Muscle of leg (tissue), 11 donors: ENCODE results near the gene KRTAP5-9. TPM values are rescaled to one million over a fixed set of nuclear protein-coding genes. Genes with fewer than 3 reads are reported as not detected.

ENCODE experiments used
- DNase-seq: peaks from one replicate; pipeline ENCODE4 v3.0.0; 2013
- H3K27ac ChIP-seq: one replicate; pipeline ENCODE4 v1.5.1; 2013; ENCODE audit warnings: mild to moderate bottlenecking, low read length, control low read depth
- H3K27me3 ChIP-seq: one replicate; pipeline ENCODE4 v1.6.1; 2013; ENCODE audit warnings: low read length; ENCODE audit not compliant: control insufficient read depth, insufficient read depth
- H3K36me3 ChIP-seq: one replicate; pipeline ENCODE4 v1.6.1; 2013; ENCODE audit warnings: low read length; ENCODE audit not compliant: control insufficient read depth, insufficient read depth
- H3K4me1 ChIP-seq: one replicate; pipeline ENCODE4 v1.6.1; 2013; ENCODE audit warnings: low read length; ENCODE audit not compliant: control insufficient read depth, insufficient read depth
- H3K4me3 ChIP-seq: one replicate; pipeline ENCODE4 v1.5.1; 2013; ENCODE audit warnings: low read length, control low read depth
- H3K9me3 ChIP-seq: replicated peaks from 2 replicates; pipeline ENCODE4 v1.6.1; 2013; ENCODE audit warnings: low read depth, low read length; ENCODE audit not compliant: control insufficient read depth
- WGBS: methylation state at CpG from one replicate; pipeline ENCODE4 v1.1.5; 2013; ENCODE audit warnings: missing lambda C conversion rate; ENCODE audit not compliant: insufficient coverage; 5-methylcytosine and 5-hydroxymethylcytosine counted together
- polyA plus RNA-seq, 8 donors: library from polyadenylated mRNA; unstranded; fragments of 120-200 nt; gene quantifications; one replicate each; pipeline versions ENCODE4 v1.2.1 to v1.2.3, GENCODE V29; 2013; ENCODE audit warnings: inconsistent platforms in 1 of 8, low replicate concordance in 1 of 8; ENCODE audit not compliant: insufficient read length in 8 of 8, insufficient read depth in 1 of 8
- total RNA-seq: library from RNA; stranded (reverse); fragments of 120-200 nt; gene quantifications from one replicate; pipeline ENCODE4 v1.2.4, GENCODE V29; 2013

Gene KRTAP5-9
- total and polyA plus RNA-seq, 9 donors: 0.16 to 0.34 (median 0.22) TPM; not detected in 5

GRCh38 chr11:71542879-71543777 is 5.1 kb upstream of the KRTAP5-9 start:
- no peak overlapping the region for H3K27ac ChIP-seq
- 57% methylated on average over 12 of the region's 15 CpGs for WGBS
- peak; percentile 4 for DNase-seq

GRCh38 chr11:71543866-71544265 is 4.4 kb upstream of the KRTAP5-9 start:
- no peak overlapping the region for H3K4me3 ChIP-seq
- peaks cover 5% of the 10 kb centered on the region for H3K27me3 ChIP-seq
- H3K4me1 ChIP-seq: peaks cover 7% of the 10 kb centered on the region
- peaks cover 4% of the 10 kb centered on the region for H3K9me3 ChIP-seq
- 43% methylated on average over 5 of the region's 8 CpGs for WGBS
- DNase-seq: peak; percentile 7
- H3K27ac ChIP-seq: no peak overlapping the region
- no peaks in the 10 kb centered on the region for H3K36me3 ChIP-seq

More at GRCh38 chr11:71542879-71543777, 5.1 kb upstream of the KRTAP5-9 start:
- peaks cover 5% of the 10 kb centered on the region for H3K27me3 ChIP-seq
- peaks cover 1% of the 10 kb centered on the region for H3K4me1 ChIP-seq
- peaks cover 4% of the 10 kb centered on the region for H3K9me3 ChIP-seq
- no peaks in the 10 kb centered on the region for H3K36me3 ChIP-seq
- H3K4me3 ChIP-seq: no peak overlapping the region

GRCh38 chr11:71544525-71545214 is 3.5 kb upstream of the KRTAP5-9 start:
- Histone ChIP-seq H3K4me3 (no peak overlapping the region), H3K36me3 (no peaks in the 10 kb centered on the region), H3K27ac (no peak overlapping the region), H3K4me1 (peaks cover 7% of the 10 kb centered on the region), H3K9me3 (peaks cover 4% of the 10 kb centered on the region), H3K27me3 (peaks cover 5% of the 10 kb centered on the region)
- 100% methylated on average over 1 of the region's 6 CpGs for WGBS
- no peak for DNase-seq

- peaks cover 7% of the 10 kb centered on the region for H3K4me1 ChIP-seq
- H3K4me3 ChIP-seq: no peak overlapping the region
- DNase-seq: no peak
- H3K36me3 ChIP-seq: no peaks in the 10 kb centered on the region
- peaks cover 4% of the 10 kb centered on the region for H3K9me3 ChIP-seq
- H3K27me3 ChIP-seq: peaks cover 5% of the 10 kb centered on the region
- WGBS: 86% methylated on average over 4 of the region's 12 CpGs
- H3K27ac ChIP-seq: no peak overlapping the region
Observed at GRCh38 chr11:71545405-71545966, 2.7 kb upstream of the KRTAP5-9 start.

- peaks cover 7% of the 10 kb centered on the region for H3K4me1 ChIP-seq
- H3K27ac ChIP-seq: no peak overlapping the region
- no peaks in the 10 kb centered on the region for H3K36me3 ChIP-seq
- H3K27me3 ChIP-seq: peaks cover 5% of the 10 kb centered on the region
- H3K9me3 ChIP-seq: peaks cover 4% of the 10 kb centered on the region
- 25% methylated on average over 5 of the region's 5 CpGs for WGBS
- no peak overlapping the region for H3K4me3 ChIP-seq
- DNase-seq: peak; percentile 17
Observed at GRCh38 chr11:71548716-71549151, 514 bp downstream of the KRTAP5-9 start.

- WGBS: no CpG with 5 or more reads among the region's 1 CpG
- H3K9me3 ChIP-seq: peaks cover 4% of the 10 kb centered on the region
Observed at GRCh38 chr11:71551711-71552110, 3.5 kb downstream of the KRTAP5-9 start.

GRCh38 chr11:71554996-71555395 is 6.8 kb downstream of the KRTAP5-9 start:
- WGBS: 84% methylated on average over 6 of the region's 6 CpGs
- Histone ChIP-seq H3K9me3 (no peaks in the 10 kb centered on the region), H3K4me1 (no peaks in the 10 kb centered on the region), H3K27ac (no peak overlapping the region), H3K36me3 (no peaks in the 10 kb centered on the region), H3K27me3 (no peaks in the 10 kb centered on the region), H3K4me3 (no peak overlapping the region)
- no peak for DNase-seq

More at GRCh38 chr11:71551711-71552110, 3.5 kb downstream of the KRTAP5-9 start:
- H3K36me3 ChIP-seq: no peaks in the 10 kb centered on the region
- DNase-seq: peak; percentile 13
- peaks cover 2% of the 10 kb centered on the region for H3K27me3 ChIP-seq
- peaks cover 7% of the 10 kb centered on the region for H3K4me1 ChIP-seq
- no peak overlapping the region for H3K4me3 ChIP-seq
- no peak overlapping the region for H3K27ac ChIP-seq

GRCh38 chr11:71555508-71555907 is 7.3 kb downstream of the KRTAP5-9 start:
- no peaks in the 10 kb centered on the region for H3K4me1 ChIP-seq
- H3K9me3 ChIP-seq: no peaks in the 10 kb centered on the region
- no peak overlapping the region for H3K27ac ChIP-seq
- WGBS: 82% methylated on average over 11 of the region's 11 CpGs
- H3K27me3 ChIP-seq: no peaks in the 10 kb centered on the region
- no peak overlapping the region for H3K4me3 ChIP-seq
- DNase-seq: no peak
- no peaks in the 10 kb centered on the region for H3K36me3 ChIP-seq

GRCh38 chr11:71556018-71556417 is 7.8 kb downstream of the KRTAP5-9 start:
- H3K36me3 ChIP-seq: no peaks in the 10 kb centered on the region
- WGBS: 67% methylated on average over 1 of the region's 4 CpGs
- no peak for DNase-seq

GRCh38 chr11:71557257-71557656 is 9.0 kb downstream of the KRTAP5-9 start:
- DNase-seq: no peak
- no peaks in the 10 kb centered on the region for H3K4me1 ChIP-seq
- H3K9me3 ChIP-seq: no peaks in the 10 kb centered on the region
- no peaks in the 10 kb centered on the region for H3K27me3 ChIP-seq
- no peak overlapping the region for H3K4me3 ChIP-seq
- H3K36me3 ChIP-seq: no peaks in the 10 kb centered on the region
- H3K27ac ChIP-seq: no peak overlapping the region

More at GRCh38 chr11:71556018-71556417, 7.8 kb downstream of the KRTAP5-9 start:
- Histone ChIP-seq H3K9me3 (no peaks in the 10 kb centered on the region), H3K27ac (no peak overlapping the region), H3K4me1 (no peaks in the 10 kb centered on the region), H3K27me3 (no peaks in the 10 kb centered on the region), H3K4me3 (no peak overlapping the region)
